HG03460 (cell line): Measurements from ENCODE around the gene SRSF2.
"Not testable (repeated sequence)": the region's sequence is repeated elsewhere in the genome, so short reads cannot be mapped to it uniquely, and the experiment has no call there.

Experiments
- ATAC-seq: cut with Tn5 transposase; IDR thresholded peaks from one replicate; pipeline ENCODE4 v1.9.1; 2021; ENCODE audit not compliant: unreplicated experiment

Gene SRSF2

DNA sequence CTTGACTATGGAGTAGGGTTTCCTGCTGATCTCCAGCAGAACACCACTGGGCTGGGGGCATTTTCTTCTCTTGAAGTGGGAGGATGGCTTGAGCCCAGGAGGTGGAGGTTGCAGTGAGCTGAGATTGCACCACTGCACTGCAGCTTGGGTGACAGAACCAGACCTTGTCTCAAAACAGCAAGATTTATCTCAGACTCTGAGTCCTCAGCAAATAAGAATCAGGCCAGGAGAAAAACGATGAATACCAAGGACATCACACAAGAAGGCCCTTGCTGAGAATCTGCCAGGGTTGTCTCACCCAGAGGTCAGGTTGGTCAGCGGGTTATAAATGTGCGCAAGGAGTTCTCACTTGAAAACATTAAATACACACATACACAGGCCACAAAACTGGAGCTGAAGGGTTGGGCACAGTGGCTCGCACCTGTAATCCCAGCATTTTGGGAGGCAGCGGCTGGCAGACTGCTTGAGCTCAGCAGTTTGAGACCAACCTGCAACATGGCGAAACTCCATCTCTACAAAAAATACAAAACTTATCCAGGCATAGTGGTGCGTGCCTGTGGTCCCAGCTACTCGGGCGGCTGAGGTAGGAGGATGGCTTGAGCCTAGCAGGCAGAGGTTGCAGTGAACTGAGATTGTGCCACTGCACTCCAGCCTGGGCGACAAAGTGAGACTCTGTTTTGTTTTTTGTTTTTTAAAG is 34.0 kb downstream of the SRSF2 start:
- no peak for ATAC-seq

DNA sequence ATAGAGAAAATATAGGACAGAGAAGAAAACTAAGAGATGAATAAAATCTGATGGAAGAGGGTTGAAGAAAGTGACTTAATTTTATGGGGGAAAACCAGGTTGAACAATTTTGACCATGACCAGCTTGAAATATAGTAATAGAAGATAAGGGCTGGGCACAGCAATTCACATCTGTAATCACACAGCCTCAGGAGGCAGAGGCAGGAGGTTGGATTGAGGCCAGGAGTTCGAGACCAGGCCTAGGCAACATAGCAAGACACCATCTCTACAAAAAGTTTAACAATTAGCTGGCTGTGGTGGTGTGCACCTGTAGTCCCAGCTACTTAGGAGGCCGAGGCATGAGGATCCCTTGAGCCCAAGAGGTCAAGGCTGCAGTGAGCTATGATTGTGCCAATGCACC is 35.1 kb downstream of the SRSF2 start:
- no peak for ATAC-seq

DNA sequence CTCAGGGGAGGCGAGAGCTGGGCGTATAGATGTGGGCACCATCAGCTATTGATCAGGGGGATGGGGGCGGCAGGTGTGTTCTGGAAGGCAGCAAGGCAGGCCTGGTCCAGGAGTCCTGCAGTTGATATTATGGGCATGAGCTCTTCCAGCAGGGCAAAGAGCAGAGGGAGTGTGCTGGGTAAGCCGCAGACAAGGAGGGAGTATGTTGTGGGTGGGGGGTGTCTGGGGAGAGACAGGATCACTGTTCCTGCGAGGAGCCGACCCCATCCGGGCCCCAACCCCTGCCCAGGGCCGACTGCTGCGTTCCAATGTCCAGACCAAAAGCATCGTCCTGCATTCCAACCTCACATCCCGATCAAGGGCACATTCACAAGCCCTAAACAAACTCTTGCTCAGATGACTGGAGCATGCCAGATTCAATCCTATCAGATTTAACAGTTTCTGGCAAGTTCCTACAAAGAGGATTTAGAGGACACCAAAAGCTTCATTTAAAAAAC is 35.6 kb downstream of the SRSF2 start:
- no peak for ATAC-seq

DNA sequence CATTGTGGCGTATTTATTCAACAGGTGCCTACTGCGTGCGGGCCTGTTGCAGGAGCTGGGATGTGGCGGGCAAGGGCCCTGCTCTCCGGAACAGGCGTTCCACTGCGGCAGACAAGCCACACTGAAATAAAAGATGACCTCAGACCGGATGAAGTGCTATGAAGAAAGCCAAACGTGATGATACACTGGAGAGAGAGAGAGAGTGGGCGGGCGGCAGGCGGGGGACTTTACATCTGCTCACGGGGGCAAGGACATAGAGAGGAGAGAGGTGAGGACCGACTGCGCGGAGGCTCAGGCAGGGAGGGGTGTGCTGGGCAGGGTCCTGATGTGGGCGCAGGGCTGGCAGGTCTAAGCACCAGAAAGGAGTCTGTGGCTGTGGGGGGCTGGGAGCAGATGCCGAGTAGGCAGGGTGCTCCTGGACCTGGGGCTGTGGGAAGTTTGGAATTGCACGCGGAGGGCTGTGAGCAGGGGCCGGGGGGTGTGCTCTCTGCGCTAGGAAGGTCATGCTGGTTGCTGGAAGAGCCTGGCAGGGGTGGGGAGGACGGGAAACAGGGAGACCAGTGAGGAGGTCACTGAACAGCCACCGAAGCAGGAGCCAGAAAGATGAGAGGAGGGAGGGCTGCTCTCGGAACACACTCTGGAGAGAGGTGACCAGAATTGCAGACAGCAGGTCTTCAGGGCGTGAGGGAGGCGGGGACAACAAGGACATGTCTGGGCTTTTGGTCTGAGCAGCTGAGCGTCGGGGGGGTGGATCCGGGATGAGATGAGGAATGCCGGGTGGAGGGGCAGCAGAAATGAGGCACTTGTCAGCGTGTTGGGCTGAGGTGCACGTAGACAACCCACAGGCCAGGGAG is 36.3 kb downstream of the SRSF2 start:
- no peak for ATAC-seq

DNA sequence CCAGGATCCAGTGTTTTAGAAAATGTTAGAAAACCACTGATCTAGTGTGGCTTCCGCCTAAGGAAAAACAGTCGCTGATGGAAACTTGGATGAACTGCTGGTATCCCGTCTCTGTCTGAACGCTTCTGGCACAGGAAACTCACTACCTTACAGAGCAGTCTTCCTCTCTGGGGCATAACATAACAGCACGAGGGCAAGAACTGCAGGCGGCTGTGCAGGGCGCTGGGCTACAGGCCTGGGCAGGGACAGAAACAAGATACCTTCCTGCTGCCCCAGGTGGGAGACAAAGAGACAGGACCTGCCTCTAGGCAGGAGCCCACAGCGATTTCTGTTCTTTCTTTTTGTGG is 36.9 kb downstream of the SRSF2 start:
- no peak for ATAC-seq

DNA sequence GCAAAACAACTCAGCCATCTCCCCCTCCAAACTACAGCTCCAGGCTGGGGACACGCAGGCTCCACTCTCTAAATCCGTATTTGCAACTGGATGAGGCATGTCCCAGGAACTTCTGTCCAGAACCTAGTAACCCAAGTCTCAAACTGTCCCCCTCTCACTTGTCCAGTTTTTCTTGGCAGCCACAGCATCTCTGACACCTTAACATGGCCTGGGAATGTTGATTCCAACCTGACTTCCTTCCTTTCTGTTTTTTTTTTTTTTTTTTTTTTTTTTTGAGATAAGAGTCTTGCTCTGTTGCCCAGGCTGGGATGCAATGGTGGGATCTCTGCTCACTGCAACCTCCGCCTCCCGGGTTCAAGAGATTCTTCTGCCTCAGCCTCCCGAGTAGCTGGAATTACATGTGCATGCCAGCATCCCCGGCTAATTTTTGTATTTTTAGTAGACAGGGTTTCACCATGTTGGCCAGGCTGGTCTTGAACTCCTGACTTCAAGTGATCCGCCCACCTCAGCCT is 38.6 kb downstream of the SRSF2 start:
- not testable (repeated sequence) for ATAC-seq

DNA sequence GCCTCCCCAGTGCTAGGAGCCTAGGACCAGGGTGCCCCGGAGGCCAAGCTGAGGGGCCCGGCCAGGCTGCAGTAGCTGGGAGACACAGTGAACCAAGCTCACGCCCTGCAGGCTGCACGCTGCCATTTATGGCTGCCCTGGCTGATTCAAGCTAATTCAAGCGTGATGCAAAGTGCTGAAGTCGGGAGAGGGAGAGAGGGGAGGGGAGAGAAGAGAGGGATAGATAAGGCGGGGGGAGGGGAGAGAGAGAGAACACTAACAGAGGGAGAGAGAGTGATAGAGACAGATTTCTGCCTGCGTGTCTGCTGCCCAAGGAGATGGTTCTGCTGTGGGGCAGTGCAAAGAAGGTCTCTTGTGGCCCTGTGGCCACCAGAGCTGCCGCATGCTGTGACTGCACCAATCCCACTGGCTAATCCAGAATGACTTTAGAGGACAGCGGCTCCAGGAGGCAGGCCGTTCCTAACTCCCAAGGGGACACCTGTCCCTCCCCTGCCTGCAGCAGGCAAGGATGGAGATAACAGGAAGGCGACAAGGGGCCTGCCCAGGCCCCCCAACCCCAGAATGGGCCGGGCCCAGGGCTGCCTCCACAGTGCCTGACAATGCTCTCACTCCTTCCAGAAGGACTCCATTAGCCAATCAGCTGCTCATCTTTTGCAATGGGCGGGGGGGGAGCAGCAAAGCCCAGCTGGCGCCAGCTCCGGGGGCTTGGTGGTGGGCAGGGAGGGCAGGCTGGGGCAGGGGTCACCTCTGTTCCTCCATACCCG is 39.2 kb downstream of the SRSF2 start:
- ATAC-seq = no peak

DNA sequence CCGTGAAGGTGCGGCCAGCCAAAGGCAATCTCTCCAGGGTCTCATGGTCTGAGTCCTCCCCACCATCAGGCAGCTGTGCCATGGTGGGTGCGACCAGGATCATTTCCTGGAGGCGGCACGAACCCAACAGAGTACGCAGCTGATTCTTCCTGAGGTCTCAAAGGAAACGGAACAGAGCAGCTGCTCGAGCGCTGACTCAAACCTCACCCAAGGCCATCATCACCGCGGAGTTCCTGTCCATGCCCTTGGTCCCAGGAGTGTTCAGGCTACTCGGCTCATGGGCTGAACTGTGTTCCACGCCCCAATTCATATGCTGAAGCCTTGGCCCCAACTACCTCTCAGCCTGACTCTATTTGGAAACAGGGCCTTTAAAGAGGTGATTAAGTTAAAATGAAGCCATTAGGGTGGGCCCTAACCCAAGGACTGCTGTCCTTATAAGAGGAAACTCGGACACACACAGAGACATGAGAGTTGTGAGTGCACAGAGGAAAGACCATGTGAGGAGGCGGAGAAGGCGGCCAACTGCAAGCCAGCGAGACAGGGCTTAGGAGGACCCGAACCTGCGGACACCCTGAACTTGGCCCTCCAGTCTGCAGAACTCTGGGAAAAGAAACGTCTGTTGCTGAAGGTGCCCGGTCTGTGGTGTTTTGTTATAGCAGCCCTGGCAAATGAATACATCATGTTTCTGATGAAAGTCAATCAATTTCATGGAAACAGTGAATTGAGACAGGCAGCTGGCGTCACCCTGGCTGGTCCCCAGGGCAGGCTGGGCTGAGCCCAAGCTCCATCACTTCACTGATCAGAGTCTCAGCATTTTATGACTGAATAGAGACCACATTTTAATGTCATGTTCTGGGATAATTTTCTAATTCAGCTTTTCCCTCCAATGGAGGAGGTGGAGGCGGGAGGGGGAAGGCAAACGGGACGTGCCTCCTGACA is 40.1 kb downstream of the SRSF2 start:
- ATAC-seq = peak; percentile 70

DNA sequence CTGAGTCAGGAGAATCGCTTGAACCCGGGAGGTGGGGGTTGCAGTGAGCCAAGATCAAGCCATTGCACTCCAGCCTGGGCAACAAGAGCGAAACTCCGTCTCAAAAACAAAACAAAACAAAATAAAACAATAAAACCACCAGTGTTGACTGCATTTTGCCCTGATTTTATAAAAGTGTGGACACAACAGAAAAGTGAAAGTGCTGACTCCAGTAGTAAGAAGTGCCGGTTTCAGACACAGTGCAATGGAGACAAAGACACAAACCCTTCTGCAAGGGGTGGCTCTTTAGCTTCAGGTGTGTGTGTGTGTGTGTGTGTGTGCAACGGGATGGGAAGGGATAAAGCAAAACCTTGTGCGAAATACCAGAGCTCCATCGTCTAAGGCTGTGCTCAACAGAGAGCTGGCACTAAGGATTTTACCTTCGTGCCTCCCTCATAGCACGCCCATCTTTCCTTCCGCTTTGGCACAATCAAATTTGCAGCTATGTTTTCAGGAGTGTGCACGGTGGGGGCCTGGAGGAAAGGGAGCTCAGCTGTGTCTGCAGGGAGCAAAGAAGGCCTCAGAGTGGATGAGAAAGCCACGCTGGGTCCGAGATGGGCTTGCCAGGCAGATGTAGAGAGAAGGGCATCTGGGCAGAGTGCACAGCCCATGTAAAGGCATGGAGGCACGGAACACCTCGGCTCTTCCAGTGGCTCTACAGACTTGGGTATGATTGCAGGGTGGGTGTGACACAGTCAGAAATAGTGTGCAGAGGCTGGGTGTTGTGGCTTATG is 41.9 kb downstream of the SRSF2 start:
- no peak for ATAC-seq

DNA sequence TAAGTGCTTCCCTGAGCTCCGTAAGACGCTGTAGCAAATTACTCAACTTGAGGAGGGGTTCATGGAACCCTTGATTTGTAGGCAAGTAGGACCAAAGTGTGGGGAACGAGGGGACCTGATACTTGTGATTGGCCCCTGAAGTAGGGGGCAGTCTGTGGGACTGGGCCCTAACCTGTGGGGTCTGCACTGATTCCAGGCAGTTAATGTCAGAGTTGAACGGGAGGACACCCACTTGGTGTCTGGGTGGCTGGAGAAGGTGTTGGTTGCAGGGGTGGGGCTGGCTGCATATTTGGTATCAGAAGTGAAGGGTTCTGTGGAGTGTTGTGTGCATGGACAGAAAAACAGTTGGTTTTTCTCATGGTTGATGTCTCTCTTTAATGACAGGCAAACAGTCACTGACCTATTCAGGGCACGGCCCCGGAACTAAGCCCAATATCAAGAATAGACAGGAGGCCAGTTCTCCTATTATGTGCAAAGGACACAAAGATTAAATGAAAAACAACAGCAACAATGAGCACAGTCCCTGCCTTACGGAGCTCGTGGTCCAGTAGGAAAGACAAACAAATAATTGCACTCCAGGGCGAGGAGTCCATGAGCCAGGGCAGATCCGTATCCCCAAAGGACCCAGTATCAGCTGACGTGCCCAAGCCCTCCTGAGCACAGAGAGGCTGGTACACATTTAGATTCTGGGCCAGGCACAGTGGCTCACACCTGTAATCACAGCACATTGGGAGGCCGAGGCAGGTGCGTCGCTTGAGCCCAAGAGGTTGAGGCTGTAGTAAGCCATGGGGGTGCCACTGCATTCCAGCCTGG is 45.5 kb downstream of the SRSF2 start:
- no peak for ATAC-seq

DNA sequence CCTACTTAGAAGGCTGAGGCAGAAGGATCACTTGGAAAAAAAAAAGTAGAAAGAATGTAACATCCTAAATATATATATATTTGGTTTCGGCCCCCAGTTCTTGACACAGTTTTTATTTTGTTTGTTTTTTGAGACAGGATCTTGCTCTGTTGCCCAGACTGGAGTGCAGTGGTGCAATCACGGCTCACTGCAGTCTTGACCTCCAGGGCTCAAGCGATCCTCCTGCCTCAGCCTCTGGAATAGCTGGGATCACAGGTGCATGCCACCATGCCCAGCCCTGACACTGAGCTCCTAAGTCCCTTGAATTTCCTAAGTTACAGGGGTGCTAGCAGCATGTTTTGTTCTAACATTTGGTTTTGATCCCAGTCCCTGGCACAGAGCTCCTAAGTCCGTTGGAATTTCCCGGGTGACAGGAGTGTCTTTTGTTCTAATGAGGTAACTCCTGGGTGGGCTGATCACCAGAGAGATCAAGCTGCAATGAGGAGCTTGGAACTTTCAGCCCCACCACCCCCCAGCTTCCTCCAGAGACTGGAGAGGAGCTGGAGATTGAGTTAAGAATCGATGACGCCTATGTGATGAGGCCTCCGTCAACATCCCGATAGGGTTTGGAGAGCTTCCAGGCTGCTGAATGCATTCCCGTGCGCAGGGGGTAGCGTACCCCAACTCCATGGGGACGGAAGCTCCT is 46.4 kb downstream of the SRSF2 start:
- no peak for ATAC-seq

DNA sequence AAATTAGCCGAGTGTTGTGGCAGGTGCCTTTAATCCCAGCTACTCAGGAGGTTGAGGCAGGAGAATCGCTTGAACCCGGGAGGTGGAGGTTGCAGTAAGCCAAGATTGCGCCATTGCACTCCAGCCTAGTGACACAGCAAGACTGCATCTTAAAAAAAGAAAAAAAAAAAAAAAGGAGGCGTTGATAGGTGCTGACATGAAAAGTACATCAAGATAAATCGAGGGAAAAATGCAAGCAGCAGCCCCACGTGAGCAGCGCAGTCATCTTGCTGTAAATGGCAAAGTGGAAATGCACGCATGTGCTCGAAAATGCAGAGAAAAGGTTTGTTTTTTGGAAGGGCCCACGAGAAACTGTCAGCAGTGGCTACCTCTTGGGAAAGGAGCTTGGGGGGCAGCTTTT is 47.3 kb downstream of the SRSF2 start:
- no peak for ATAC-seq

DNA sequence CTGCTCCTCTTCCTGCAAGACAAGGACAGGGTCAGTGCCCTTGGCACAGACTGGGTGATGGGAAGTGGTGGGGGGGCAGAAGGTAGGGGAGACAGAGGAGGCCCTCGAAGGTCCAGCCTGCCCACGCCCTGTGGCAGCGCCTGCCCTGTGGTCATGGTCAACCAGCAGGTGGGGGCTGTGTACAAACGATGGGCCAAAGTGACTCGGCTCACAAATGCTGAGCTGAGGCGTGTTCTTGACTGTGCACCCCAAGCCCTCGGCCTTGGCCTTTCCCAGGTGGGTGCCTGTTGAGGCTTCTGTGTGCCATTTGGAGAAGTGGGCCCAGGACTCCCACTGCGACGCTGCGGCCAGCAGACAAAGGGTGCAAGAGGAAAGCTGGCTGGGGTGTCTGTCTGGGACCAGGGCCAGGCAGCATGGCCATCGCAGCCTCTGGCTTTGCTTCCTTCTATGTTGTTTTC is 48.9 kb downstream of the SRSF2 start:
- ATAC-seq = no peak

DNA sequence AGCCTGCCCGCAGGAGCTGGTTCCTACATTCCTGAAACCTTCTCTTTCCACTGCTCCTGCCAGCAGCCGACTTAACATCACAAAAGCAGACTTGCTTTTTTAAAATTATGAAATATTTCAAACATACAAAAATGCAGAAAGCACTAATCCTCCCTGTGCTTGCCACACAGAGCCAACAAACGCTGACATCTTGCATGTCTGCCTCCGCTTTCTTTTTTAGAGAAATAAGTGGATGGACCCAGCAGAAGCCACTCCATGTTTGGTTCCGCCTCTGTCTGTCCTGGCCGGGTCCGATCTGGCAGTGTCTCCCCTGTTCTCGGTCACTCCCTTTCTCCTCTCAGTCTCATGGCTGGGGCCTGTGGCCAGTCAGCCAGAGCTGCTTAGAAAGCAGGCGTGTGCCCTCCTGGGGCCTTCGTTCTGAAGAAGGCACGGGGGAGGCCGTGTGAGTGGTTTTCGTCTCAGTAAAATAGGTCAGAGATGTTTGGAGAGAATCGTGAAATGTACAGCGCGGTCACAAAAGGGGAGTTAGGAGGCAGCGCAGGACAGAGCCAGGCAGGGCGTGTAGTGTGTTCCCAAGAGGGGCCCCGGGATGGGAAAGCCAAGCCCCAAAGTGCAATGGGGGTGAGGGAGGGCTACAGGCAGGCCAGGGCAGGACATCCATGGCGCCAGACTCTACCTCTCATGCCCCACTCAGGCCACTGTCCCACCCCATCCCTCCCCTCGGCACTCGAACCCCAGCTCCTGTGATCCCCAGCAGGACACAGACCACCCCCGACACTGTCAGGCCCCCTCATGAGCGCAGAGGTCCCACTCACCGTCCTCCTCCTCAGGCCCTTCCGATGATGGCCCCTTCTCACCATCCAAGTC is 49.6 kb downstream of the SRSF2 start:
- no peak for ATAC-seq

DNA sequence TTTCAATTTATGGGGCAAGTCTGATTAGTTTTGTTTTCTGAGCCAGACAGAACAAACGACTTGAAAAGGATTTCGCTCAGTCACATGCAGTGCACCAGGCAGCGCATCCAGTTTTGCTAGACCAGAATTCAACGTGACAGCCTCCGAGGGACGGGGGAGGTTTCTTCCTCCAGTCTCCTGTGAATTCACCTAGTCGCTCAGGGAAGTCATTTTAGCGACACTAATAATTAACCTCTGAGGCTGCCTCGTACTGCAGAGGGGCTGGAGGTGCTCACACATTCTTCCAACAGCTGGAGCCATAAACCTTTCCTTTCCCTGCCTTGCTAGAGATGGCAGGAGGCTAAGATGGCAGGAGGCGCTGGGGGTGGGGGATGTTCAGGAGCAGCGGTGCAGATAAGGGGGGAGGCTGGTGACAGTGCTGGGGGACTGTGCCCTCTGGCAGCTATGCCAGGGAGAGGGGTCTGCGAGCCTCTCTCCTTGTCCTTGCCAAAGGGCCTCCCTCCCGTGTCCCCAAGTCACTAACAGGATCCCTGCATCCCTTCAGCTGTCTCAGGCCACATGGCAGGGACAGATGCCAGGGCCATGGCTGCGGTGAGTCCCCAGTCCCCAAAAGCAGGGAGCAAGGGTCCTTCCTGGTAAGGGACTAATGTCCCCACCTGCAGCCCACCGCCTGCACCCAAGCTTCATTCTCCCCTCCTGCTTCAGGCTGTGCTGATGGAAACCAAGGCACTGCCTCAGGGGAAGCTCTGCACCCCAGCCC is 50.4 kb downstream of the SRSF2 start:
- ATAC-seq = no peak

DNA sequence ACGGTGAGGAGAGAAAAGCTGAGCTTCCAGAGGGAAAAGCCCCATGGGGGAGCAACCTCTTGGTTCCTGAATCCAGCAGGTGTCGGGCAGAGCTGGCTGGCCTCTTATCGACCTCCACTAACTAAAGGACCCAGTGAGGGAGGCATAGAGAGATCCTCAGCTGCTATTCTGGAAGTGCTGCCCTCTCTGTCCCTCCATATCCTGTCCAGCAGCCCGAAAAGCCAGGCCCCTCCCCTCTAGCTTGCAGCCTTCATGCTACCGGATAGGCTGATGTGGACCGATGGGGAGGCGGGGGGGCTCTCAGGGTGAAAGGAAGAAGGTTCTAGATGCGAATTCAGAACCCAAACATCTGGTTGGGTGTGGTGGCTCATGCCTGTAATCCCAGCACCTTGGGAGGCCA is 51.3 kb downstream of the SRSF2 start:
- ATAC-seq = no peak
